Brain microvascular endothelial cell (primary cell): ENCODE data around the gene SLC22A12.

ENCODE experiments used
- DNase-seq: peaks from one replicate; pipeline ENCODE4 v3.0.0-alpha.2; 2020
- H3K27ac ChIP-seq: fragments of 250-450 bp; sonication (Bioruptor Pico); 2 replicates; pipeline ENCODE4 v1.5.1; 2020; ENCODE audit warnings: mild to moderate bottlenecking, moderate library complexity
- H3K27me3 ChIP-seq: fragments of 250-450 bp; sonication (Bioruptor Pico); replicated peaks from 2 replicates; pipeline ENCODE4 v1.5.1; 2020; ENCODE audit warnings: mild to moderate bottlenecking
- H3K36me3 ChIP-seq: fragments of 250-450 bp; sonication (Bioruptor Pico); replicated peaks from 2 replicates; pipeline ENCODE4 v1.5.1; 2020; ENCODE audit warnings: mild to moderate bottlenecking
- H3K4me3 ChIP-seq: 2 replicates; pipeline ENCODE4 v1.5.1; 2011; ENCODE audit warnings: low read depth, mild to moderate bottlenecking, control low read depth, low read length, moderate library complexity
- in situ Hi-C: cut with HindIII; loops from 2 replicates; pipeline ENCODE4 v1.10.0; 2017; ENCODE audit warnings: low sequenced_read_pairs, low pct_ligation_motif_present
- TF ChIP-seq, protein P1 (sequence below): IDR thresholded peaks from 2 replicates; pipeline ENCODE4 v1.5.1; 2011; ENCODE audit warnings: low read depth, mild to moderate bottlenecking, moderate library complexity, low read length, control low read depth, inconsistent platforms; ENCODE audit errors: missing control alignments

SLC22A12 gene

DNA sequence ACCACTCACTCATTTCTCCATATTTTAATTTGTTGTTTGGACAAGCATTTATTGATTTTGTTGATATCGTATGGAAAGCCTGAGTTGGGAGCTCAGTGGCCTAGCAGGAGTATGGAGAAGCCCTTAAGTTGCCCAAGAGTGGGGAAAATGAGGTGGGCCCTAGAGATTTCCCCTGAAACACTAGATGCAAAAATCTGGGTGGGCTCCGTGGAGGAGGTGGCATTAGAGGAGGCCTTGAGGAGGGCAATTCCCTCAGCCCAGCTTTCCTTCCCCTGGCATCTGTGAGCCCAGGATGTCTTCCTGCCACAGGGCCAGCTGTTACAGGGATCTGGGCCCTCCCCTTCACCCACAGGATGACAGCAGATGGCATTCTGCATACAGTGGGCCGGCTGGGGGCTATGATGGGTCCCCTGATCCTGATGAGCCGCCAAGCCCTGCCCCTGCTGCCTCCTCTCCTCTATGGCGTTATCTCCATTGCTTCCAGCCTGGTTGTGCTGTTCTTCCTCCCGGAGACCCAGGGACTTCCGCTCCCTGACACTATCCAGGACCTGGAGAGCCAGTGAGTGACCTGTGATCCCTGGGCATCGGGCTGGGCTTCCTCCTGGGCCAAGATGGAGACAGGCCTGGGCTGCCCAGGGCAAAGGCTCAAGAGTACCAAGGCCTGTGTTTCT is 21.6 kb upstream of the SLC22A12 start:
- in situ Hi-C loops = no loop called here
- DNase-seq = no peak
- H3K4me3 ChIP-seq = no peak overlapping the region
- no peaks in the 10 kb centered on the region for H3K27me3 ChIP-seq
- TF ChIP-seq, protein P1, sequence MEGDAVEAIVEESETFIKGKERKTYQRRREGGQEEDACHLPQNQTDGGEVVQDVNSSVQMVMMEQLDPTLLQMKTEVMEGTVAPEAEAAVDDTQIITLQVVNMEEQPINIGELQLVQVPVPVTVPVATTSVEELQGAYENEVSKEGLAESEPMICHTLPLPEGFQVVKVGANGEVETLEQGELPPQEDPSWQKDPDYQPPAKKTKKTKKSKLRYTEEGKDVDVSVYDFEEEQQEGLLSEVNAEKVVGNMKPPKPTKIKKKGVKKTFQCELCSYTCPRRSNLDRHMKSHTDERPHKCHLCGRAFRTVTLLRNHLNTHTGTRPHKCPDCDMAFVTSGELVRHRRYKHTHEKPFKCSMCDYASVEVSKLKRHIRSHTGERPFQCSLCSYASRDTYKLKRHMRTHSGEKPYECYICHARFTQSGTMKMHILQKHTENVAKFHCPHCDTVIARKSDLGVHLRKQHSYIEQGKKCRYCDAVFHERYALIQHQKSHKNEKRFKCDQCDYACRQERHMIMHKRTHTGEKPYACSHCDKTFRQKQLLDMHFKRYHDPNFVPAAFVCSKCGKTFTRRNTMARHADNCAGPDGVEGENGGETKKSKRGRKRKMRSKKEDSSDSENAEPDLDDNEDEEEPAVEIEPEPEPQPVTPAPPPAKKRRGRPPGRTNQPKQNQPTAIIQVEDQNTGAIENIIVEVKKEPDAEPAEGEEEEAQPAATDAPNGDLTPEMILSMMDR = no peak
- H3K27ac ChIP-seq = no peak overlapping the region
- no peaks in the 10 kb centered on the region for H3K36me3 ChIP-seq

DNA sequence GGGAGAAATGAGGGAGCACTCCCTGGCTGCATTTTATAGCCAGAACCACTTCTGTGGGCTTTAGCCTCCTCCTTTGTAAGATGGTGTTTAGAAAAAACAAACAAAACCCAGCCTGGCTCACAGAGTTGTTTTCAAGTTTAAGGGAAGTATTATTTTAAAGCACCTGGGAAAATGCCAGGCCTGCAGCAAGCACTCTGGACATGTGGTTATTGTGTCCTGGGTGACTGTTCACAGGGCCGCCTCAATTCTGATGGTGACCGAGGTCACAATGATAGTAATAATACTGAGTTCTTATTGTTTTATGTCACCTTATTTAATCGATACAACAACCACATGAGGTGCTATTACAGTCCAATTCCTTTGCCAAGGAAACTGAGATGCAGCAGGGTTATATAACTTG is 20.7 kb upstream of the SLC22A12 start:
- DNase-seq = no peak
- in situ Hi-C loops = no loop called here
- Histone ChIP-seq H3K36me3 (no peaks in the 10 kb centered on the region), H3K27me3 (no peaks in the 10 kb centered on the region), H3K4me3 (no peak overlapping the region), H3K27ac (no peak overlapping the region)
- TF ChIP-seq, protein P1 = no peak

DNA sequence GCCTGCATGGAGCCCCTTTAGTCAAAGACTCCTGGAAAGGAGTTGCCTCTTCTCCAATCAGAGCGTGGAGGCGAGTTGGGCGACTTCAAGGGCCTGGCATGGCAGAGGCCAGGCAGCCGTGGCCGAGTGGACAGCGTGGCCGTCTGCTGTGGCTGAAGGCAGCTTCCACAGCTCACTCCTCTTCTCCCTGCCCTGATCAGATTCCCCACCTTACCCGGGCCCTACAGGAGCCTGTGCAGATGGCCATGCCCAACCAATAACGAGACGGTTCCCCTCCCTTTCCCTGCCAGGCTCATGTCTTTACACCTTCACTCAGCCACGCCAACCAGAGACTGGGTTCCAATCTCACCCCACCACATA is 20.0 kb upstream of the SLC22A12 start:
- in situ Hi-C loops = no loop called here
- H3K36me3 ChIP-seq = no peaks in the 10 kb centered on the region
- H3K27ac ChIP-seq = no peak overlapping the region
- no peak overlapping the region for H3K4me3 ChIP-seq
- TF ChIP-seq, protein P1 = no peak
- peaks cover 2% of the 10 kb centered on the region for H3K27me3 ChIP-seq
- DNase-seq = no peak

DNA sequence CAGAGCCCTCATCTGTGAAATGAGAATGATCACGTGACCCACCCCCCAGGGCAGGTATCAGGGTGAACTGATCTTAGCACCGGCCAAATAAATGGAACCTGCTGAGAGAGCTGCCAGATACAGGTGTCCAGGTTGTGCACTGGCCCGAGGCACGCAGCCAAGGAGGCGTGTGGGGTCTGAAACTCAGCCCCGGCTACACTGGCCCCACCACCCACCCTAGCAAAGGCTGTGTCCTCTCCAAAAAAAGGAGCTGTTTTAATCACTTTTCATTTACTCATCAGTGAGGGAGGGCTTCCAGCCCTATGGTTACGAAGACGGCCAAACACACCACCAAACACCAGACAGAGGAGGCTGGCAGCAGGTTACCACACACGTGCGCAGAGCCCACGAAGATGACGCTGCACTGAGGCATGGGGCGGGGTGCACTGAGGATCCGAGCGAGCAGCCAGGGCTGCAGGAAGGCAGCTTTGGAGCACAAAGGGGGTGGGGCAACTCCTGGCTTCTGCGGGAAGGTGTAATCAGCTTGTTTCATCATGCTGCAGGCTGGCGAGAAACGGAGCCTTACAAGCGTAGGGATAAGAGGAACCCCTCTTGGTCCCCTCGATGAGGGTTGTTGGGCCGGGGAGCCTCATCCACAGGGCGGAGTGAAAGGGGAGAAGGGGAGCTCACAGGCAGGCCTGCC is 19.5 kb upstream of the SLC22A12 start:
- Histone ChIP-seq H3K27me3 (peaks cover 2% of the 10 kb centered on the region), H3K27ac (no peak overlapping the region), H3K4me3 (no peak overlapping the region), H3K36me3 (no peaks in the 10 kb centered on the region)
- in situ Hi-C loops = no loop called here
- no peak for DNase-seq
- TF ChIP-seq, protein P1 = no peak

DNA sequence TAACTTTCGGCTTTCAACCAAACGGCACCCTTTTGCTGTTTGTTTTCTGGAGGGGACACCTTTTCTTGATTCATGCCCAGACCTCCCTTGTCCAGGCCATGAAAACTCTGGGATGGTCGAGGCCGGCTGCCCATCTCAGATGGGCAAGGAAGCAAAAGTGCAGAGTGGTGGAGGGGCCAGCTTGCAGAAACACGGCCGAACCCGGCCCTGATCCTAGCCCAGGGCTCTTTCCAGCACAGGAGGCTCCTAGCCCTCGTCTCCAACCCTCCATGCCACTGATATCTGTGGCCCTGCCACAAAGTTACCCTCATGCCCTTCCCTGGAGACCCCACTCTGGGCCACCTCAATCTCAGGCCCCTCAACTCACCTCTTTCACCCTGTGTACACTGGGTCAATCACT is 18.9 kb upstream of the SLC22A12 start:
- H3K27ac ChIP-seq = no peak overlapping the region
- H3K27me3 ChIP-seq = peaks cover 2% of the 10 kb centered on the region
- in situ Hi-C loops = no loop called here
- TF ChIP-seq, protein P1 = no peak
- H3K4me3 ChIP-seq = no peak overlapping the region
- DNase-seq = no peak
- H3K36me3 ChIP-seq = no peaks in the 10 kb centered on the region
